HG03442 (cell line): ENCODE data around the gene THOC5.

Experiments used
- ATAC-seq: cut with Tn5 transposase; IDR thresholded peaks from one replicate; pipeline ENCODE4 v1.9.1; 2021; ENCODE audit warnings: mild to moderate bottlenecking, moderate library complexity; ENCODE audit not compliant: unreplicated experiment

Gene THOC5

DNA sequence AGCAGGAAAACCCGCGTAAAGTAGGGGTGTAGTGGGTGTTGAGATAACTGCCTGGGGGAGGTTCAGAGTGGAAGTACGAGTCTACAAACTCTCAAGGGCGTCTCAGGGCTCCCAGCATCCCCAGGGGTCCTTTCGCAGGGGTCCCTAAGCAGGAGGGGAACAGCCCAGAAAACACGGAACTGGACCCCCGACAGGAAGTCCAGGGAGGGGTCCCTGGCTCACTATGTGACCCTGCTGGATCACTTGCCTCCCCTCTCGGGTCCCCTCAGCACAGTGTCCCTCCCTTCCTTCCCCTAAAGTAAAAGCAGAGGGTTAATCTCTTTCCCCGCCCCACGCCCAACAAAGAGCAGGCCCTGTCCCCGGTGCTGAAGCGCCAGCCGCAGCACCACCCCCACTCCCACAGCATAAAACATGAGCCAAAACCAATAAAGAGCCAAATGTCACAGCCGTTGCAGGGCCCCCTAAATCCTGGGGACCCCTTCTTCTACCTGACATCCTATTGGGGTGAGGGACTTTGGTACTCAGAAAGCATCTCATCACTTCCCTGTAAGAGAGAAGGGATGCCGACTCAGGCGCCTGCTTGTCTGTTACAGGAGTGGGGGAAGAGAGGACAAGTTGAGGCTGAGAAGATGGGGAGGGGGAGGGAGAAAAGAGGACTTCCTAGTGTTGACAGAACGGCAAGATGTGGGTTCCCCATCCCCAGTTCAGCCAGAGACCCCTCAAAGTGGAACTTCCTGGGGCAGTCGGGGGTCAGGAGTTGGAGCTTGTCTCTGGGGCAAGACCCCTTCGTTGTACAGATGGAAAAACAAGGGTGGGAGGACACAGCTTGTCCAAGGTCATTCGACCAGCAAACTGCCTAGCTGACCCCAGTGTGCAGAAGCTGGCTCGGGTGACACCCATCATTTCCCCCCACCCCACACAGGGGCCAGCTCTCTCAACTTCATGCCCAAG is 75.0 kb downstream of the THOC5 start:
- no peak for ATAC-seq

DNA sequence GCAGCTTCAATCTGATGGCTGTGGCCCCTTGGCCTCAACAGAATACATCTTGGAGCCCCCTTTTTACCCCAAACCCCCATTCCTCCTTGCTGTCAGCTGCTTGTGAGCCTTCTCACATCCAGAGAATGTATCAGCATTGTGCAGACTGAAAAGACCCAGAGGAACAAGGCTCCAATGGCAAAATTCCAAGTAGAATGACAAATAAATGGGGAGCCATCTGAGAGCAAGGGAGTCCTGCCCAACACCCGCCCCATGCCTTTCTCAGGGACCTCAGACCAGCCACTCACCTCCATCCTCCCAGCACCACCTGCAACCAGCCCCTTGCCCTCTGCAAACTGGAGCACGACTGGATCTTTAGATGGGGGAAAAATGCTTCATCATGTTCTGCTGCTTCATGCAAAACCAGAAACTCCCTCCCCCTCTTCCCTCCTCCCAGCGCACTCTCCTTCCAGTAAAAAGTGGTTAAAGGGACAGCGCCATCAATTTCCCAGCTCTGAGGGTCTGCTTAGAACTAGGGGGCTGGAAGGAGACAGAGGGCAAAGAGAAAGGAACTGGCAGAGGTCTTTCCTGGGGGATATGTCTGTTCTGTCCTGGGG is 75.7 kb downstream of the THOC5 start:
- no peak for ATAC-seq

DNA sequence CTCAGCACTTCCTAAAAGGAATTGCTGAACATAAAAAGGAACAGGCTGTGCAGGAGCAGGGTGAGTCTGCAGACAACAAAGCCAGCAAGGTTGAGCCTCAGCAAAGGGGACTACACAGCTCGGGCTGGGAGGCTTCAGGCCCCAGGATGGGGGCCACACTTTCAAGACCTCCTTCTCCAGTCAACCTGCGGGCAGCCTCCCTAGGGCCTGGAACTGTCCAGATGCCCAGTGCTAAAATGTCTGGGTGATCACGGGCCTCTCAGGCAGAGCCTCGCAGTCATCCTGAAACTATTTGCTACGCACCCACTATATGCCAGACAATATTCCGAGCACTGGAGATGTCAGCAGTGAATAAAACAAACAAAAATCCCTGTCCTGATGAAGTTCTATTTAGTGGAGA is 77.4 kb downstream of the THOC5 start:
- no peak for ATAC-seq

DNA sequence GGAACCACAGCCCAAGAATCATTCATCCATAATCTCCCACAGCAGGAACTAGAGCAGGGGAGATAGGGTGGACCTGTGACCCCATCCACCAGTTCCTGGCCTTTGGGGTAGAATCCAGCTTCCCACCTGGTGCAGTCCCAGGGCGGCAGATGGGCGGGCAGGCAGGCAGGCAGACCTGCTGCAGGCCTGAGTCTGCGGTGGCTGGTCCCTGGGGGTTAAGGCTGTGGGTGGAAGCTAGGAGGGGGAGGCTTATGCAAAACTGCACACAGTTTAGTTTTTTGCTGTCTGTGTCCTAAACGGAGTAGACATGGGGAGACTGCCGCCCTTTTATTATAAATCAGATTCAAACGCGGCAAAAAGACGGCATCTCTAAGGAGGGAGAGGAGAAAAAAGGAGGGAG is 78.0 kb downstream of the THOC5 start:
- no peak for ATAC-seq

DNA sequence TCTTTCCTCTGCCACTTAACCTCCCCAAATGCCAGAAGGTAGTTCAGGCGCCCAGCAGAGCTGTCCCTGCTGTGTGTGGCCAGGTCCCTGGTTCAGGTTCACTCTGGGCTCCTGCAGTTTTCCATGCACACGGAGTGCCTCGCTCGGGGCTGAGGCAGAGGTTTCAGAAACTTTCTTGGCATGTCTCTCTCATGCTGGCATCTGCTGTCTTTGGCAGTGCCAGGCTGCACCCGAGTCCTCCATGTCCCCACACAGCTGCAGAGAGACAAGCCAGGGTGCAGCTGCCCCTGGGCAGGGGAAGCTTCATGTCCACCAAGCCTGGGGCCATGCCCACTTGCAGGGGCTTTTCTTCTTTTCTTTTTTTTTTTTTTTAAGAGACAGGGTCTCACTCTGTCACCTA is 80.6 kb downstream of the THOC5 start:
- ATAC-seq, result no peak

DNA sequence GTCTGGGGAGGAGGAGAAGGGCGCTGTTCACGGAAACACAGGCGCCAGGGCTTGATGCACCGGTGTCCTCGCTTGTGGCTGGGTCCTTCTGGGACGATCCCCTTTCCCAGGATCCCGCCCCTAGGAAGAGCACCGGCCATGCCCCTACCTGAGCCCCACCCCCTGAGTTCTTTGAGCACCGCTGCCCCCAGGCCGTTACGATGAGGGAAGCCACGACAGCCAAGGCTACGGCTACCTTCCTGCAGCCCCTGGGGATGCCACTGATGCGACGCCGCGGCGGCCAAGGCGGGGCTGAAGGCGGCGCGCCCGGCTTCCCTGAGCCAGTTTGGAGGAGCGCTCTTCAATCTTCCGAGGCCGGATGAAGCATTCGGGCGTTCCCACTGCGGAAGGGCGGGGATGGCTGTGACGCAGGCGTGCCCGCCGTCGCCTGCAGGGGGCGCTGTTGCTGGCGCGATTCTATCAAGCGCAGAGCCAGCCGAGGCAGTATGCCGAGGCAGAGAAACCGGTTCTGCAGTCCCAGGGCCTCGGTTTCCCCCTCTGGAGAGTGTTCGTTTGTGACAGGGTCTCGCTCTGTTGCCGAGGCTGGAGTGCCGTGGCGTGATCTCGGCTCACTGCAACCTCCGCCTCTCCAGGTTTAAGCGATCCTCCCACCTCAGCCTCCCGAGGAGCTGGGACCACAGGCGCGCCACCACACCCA is 83.2 kb downstream of the THOC5 start:
- no peak for ATAC-seq

DNA sequence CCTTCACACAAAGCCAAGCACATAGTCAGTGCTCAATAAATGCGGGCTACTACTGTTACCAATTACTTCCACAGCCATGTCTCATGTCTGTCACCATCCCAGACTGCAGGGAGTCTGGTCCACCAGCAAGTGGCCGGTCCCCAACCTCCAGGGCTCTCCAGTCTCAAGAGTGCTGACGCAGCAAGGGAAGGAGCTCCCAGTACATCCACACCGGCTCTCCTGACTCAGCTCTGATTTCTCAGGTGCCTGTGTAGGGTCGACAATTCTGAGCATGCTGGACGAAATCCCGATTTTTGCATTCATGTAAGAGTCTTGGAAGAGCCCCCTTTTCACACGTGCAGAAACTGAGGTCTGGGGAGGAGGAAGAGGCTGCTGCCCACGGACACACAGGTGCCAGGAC is 83.8 kb downstream of the THOC5 start:
- no peak for ATAC-seq

DNA sequence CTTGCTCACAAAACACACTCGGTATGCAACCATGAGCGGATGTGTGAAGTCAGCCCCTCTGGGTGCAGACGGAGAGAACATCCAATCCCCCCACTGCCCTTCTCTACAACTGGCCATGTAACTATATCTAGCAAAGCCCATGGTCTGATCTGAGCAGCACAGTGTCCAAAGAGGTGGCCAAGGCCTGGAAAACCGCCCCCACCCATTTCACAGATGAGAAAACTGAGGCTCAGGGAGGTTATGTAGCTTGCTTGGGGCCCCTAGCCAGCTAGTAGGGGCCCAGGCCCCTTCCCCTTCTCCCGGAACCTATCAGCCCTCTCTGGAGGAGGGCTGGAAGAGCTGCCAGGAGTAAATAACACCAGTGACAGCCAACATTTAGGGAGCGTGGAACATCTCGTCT is 89.0 kb downstream of the THOC5 start:
- no peak for ATAC-seq

DNA sequence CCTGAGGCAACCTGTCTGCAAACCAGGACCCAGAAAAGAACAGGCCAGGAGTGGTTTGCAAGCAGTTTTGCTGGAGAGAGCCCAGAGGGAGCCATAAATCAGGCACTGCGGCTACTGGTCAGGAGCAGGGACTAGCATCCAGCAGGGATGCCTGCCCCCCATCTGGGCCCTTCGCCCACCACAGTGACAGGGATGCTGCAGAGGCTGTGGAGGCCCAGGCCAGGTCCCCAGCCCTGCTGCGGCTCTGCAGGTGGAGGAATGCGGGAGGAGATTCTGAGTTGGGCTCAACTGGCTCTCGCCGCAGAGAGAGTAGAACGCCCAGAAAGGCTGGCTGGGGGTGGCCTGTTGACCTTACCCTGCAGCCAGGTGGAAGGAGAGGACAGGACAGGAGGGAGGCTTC is 89.9 kb downstream of the THOC5 start:
- no peak for ATAC-seq

DNA sequence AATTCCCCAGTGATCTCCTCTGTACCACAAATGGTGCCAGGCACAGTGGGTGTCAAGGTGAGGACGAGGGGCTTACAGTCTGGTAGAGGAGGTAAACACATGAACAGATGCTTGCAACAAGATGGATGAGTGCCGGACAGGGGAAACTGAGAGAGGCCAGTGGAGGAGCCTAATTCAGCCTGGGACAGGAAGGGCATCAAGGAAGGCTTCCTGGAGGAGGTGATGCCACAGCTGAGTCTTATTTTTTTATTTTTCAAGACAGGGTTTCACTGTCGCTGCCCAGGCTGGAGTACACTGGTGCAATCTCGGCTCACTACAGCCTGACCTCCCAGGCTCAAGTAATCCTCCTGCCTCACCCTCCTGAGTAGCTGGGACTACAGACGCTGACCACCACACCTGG is 92.3 kb downstream of the THOC5 start:
- ATAC-seq, result no peak

DNA sequence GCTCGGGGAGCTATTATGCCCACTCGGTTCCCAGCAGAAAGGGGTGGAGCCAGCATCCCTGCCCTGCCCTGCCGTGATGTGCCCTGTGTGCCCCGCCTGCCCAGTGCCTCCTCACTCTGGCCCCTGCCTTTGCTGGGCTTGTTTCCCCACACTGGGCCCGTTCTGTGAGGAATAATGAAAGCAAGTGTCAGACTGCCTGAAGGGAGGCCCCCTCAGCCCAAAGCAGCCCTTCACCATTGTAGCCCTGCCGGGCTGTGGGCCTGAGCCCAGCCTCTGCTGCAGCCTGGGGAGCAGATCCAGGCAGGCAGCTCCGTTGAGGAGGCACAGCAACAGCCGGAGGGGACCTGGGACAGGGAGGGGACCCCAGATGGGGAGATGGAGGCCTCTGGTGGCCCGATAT is 93.8 kb downstream of the THOC5 start:
- no peak for ATAC-seq

DNA sequence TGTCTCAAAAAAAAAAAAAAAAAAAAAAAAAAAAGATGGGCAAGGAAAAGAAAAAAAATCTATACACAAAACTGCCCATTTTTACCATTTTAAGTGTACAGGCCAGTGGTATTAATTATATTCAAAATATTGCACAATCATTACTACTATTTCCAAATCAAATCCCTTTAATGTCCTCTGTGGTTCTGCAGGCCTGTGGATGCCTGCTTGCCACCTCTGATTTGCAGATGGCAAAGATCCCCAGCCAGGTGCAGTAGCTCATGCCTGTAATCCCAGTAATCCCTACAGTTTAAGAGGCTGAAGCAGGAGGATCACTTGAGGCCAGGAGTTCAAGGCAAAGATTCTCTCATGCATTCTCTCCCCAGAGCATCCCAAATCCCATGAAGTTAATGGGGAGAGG is 95.0 kb downstream of the THOC5 start:
- ATAC-seq, result no peak

DNA sequence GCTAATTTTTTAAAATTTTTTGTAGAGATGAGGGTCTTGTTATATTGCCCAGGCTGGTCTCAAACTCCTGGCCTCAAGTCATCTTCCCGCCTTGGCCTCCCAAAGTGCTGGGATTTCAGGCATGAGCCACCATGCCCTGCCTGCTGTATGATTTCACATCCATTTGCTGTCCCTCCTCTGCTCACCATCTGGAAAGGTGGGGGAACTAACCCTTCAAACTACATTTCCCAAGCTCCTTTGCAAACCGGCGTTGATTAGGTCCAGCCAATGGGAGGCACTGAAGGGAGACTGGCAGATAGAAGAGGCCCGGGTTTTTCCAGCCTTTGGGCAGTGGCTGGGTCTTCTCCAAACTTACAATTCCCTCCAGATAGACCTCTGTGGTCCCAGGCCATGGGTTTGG is 95.8 kb downstream of the THOC5 start:
- ATAC-seq, result no peak

DNA sequence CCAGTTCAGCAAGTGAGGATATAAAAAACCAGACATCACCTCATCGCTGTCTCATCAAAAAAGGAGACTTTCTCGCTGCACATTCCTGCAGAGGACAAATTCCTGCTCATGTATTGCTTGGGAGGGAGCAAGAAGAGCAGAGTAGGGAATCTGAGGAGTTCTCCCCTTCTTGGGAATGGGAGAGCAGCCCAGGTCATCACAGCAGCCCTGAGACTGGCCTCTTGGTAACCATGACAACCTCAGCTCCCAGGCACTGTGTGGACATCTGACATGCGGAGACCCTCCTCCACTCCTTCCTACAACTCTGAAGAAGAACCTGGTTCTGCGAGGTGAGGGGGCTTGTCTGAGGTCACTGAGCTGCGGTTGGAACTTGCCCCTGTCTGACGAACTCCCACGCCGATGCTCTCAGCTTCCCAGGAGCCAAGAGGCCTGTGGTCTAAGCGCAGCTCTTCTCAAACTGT is 97.3 kb downstream of the THOC5 start:
- ATAC-seq, result no peak
